Measurements from ENCODE around the gene RAD51B. TPM values are rescaled to one million over a fixed set of nuclear protein-coding genes. Genes with fewer than 3 reads are reported as not detected.

RAD51B gene
- total and polyA plus RNA-seq, 9 donors: 21.6 to 70.1 (median 35.1) TPM

GRCh38 chr14:68651652-68652432 is 832.3 kb downstream of the RAD51B start:
- no peaks in the 10 kb centered on the region for H3K36me3 ChIP-seq
- H3K4me1 ChIP-seq (ENCODE audit: insufficient read depth): peaks cover 40% of the 10 kb centered on the region
- intact Hi-C loops (cut with DNase I): loop anchor here in 3 of 4 donors (10.0 kb wide), 3 partner anchors 87 to 257 kb away; no protein-coding TSS in a partner anchor
- H3K27ac ChIP-seq: peak overlapping the region; percentile 46 to 80
- no peak overlapping the region for H3K4me3 ChIP-seq
- peak; percentile 65 to 75 (median 71) for DNase-seq
- WGBS, 3 donors: 43 to 46% (median 44%) methylated on average over 22 of the region's 22 CpGs
- TF ChIP-seq CTCF (IDR thresholded peaks at IDR 0.05) (no peak), POLR2A (IDR thresholded peaks at IDR 0.05) (peak; percentile 13)
- no peaks in the 10 kb centered on the region for H3K9me3 ChIP-seq
- no peaks in the 10 kb centered on the region for H3K27me3 ChIP-seq

DNA sequence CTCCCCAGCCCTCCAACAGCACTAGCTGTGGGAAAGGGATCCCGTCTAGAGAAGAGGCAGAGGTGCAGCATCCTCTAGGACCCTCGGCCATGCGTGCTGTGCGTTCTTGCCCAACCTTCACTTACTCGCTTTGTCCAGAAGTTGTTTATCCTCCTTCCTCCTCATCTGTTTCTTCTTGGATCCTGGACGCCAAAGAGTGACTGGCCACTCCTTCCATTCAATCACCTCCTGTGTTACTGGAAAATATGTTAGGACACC is 832.8 kb downstream of the RAD51B start:
- H3K9me3 ChIP-seq: no peaks in the 10 kb centered on the region
- H3K4me3 ChIP-seq: no peak overlapping the region
- H3K4me1 ChIP-seq (ENCODE audit: insufficient read depth): peaks cover 40% of the 10 kb centered on the region
- intact Hi-C loops (cut with DNase I): loop anchor here in 3 of 4 donors (10.0 kb wide), 3 partner anchors 88 to 258 kb away; no protein-coding TSS in a partner anchor
- no peak for TF ChIP-seq POLR2A (IDR thresholded peaks at IDR 0.05)
- TF ChIP-seq CTCF (IDR thresholded peaks at IDR 0.05): no peak
- TF ChIP-seq EP300 (IDR thresholded peaks at IDR 0.05): no peak
- peak overlapping the region in 1 of 2 donors; percentile 80 for H3K27ac ChIP-seq
- 67 to 75% (median 69%) methylated on average over 6 of the region's 6 CpGs for WGBS, 3 donors
- no peaks in the 10 kb centered on the region for H3K36me3 ChIP-seq
- H3K27me3 ChIP-seq: no peaks in the 10 kb centered on the region
- DNase-seq: no peak

GRCh38 chr14:68653108-68653507 is 833.5 kb downstream of the RAD51B start:
- WGBS, 3 donors: 93 to 97% (median 97%) methylated on average over 6 of the region's 6 CpGs
- Histone ChIP-seq H3K27ac (peak overlapping the region in 1 of 2 donors; percentile 80), H3K36me3 (no peaks in the 10 kb centered on the region), H3K27me3 (no peaks in the 10 kb centered on the region), H3K4me3 (no peak overlapping the region), H3K9me3 (no peaks in the 10 kb centered on the region), H3K4me1 (ENCODE audit: insufficient read depth) (peaks cover 42% of the 10 kb centered on the region)
- intact Hi-C loops (cut with DNase I): loop anchor here in 3 of 4 donors (10.0 kb wide), 3 partner anchors 88 to 258 kb away; no protein-coding TSS in a partner anchor
- peak in 2 of 5 donors; percentile 4 to 8 for DNase-seq
- no peak for TF ChIP-seq EP300 (IDR thresholded peaks at IDR 0.05)
- TF ChIP-seq CTCF (IDR thresholded peaks at IDR 0.05): no peak
- no peak for TF ChIP-seq POLR2A (IDR thresholded peaks at IDR 0.05)

DNA sequence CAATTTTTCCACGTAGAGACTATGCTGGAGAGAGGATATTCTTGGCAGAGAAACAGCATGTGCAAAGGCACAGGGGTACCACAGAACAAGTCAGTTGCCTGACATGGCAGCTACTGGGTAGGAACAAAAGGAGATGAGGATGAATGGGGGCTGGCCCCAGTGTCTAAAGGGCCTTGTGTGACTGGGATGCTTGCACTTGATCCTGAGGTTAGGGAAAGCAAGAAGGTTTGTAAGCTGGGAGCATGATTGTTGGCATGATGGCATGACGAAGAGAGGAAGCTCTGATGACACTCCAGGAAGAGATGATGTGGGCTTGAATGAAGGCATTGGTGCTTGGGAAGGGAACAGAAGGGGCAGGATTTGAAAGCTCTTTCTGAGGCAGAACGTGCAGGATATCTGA is 834.2 kb downstream of the RAD51B start:
- peak in 3 of 5 donors; percentile 9 to 17 (median 16) for DNase-seq
- Histone ChIP-seq H3K4me1 (ENCODE audit: insufficient read depth) (peaks cover 47% of the 10 kb centered on the region), H3K27me3 (no peaks in the 10 kb centered on the region), H3K27ac (peak overlapping the region; percentile 17 to 80), H3K36me3 (no peaks in the 10 kb centered on the region), H3K9me3 (no peaks in the 10 kb centered on the region), H3K4me3 (no peak overlapping the region)
- intact Hi-C loops (cut with DNase I): loop anchor here in 3 of 4 donors (10.0 kb wide), 3 partner anchors 89 to 259 kb away; no protein-coding TSS in a partner anchor
- TF ChIP-seq EP300 (IDR thresholded peaks at IDR 0.05): no peak
- TF ChIP-seq POLR2A (IDR thresholded peaks at IDR 0.05): no peak
- no peak for TF ChIP-seq CTCF (IDR thresholded peaks at IDR 0.05)
- 85 to 94% (median 91%) methylated on average over 3 of the region's 3 CpGs for WGBS, 3 donors

All from ovary (tissue), 9 donors.